ENCODE measurements around the gene NMRAL1.

NMRAL1 gene

DNA sequence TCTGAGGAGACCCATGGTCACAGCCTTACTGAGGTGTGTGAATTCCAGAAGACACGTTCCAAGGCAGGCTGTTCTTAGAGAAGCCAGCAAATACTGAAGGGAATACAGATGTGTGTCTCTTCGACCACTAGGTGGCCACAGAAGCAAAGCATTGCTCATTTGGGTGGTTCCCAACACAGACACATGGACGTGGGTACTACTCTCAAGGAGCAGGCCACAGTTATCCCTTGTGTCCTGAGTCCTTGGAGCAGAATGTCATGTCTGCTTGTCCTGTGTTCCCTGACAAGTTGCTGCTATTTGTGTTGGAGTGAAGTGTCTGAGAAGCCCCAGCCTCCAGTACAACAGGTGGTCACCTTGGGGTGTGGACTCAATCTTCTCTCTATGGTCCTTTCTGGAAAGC is 32.0 kb upstream of the NMRAL1 start (continued):
- TF ChIP-seq KLF8 (tag by site-specific recombination; IDR thresholded peaks at IDR 0.05) (no peak), FEZF1 (tag by site-specific recombination; IDR thresholded peaks at IDR 0.05) (peak; percentile 89), ZFP41 (tag by site-specific recombination; IDR thresholded peaks at IDR 0.05; ENCODE audit: borderline replicate concordance) (no peak), WT1 (tag by site-specific recombination; IDR thresholded peaks at IDR 0.05) (no peak), ZNF621 (tag by site-specific recombination; IDR thresholded peaks at IDR 0.05) (no peak), YY1 (tag by site-specific recombination; IDR thresholded peaks at IDR 0.05) (no peak), ZNF350 (tag by site-specific recombination; IDR thresholded peaks at IDR 0.05) (no peak)
- TF ChIP-seq, protein P1, sequence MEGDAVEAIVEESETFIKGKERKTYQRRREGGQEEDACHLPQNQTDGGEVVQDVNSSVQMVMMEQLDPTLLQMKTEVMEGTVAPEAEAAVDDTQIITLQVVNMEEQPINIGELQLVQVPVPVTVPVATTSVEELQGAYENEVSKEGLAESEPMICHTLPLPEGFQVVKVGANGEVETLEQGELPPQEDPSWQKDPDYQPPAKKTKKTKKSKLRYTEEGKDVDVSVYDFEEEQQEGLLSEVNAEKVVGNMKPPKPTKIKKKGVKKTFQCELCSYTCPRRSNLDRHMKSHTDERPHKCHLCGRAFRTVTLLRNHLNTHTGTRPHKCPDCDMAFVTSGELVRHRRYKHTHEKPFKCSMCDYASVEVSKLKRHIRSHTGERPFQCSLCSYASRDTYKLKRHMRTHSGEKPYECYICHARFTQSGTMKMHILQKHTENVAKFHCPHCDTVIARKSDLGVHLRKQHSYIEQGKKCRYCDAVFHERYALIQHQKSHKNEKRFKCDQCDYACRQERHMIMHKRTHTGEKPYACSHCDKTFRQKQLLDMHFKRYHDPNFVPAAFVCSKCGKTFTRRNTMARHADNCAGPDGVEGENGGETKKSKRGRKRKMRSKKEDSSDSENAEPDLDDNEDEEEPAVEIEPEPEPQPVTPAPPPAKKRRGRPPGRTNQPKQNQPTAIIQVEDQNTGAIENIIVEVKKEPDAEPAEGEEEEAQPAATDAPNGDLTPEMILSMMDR (tag by site-specific recombination; IDR thresholded peaks at IDR 0.05), result peak; percentile 83

DNA sequence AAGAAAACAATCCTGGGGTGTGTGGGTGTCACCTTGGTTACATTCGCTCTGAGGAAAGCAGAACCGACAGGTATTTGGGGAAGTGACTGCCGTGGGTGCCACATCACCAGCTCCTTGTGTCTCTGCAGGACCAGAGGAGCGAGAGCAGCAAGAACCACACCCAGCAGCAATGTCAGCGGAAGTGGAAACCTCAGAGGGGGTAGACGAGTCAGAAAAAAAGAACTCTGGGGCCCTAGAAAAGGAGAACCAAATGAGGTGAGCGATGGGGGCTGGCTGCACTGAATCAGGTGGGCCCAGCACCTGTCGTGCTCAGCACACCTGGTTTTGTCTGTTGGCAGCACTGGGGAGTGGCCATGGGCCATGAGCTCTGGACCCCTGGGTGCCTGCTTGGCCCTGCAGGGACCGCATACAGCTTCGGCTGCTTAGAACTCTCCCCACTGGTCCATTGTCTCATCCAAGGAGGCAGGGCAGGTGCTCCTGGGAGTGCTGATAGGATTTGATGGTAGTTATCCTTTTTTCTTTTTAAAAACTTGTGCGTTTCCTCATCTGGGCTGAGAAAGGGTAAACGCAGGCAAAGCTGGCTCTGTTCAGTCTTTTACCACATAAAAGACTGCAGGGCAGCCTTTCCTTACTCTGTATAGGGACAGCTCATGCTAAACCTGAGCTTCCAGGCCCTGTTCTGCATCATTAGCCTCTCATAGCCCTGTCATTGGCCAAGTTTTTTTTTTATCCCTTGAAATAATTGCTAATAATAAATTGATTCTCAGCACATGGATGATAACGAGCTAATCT is 31.1 kb upstream of the NMRAL1 start:
- ChIA-PET POLR2A (no interaction called here), CTCF (interaction anchor here (0.6 to 4.5 kb wide), 16 partner anchors 9 to 1846 kb away, joined by 3 to 26 read pairs (median 4); partner anchors contain the start of gene MGRN1)
- Histone ChIP-seq H3K4me3 (ENCODE audit: low read depth, low read length) (no peak overlapping the region), H3K36me3 (ENCODE audit: control insufficient read depth in 2 of 2, insufficient read depth in 1 of 2, low read length in 2 of 2) (peaks cover 0 to 49% of the 10 kb centered on the region in 2 experiments; a peak in 2 of 3 replicates), H3K4me1 (ENCODE audit: control insufficient read depth, insufficient read depth, low read length) (no peaks in the 10 kb centered on the region), H3K27ac (ENCODE audit: extremely low read depth, low read depth, low read length) (no peak overlapping the region), H3K9me3 (ENCODE audit: control insufficient read depth, insufficient read depth, low read depth, low read length) (no peaks in the 10 kb centered on the region)
- TF ChIP-seq, protein P2, sequence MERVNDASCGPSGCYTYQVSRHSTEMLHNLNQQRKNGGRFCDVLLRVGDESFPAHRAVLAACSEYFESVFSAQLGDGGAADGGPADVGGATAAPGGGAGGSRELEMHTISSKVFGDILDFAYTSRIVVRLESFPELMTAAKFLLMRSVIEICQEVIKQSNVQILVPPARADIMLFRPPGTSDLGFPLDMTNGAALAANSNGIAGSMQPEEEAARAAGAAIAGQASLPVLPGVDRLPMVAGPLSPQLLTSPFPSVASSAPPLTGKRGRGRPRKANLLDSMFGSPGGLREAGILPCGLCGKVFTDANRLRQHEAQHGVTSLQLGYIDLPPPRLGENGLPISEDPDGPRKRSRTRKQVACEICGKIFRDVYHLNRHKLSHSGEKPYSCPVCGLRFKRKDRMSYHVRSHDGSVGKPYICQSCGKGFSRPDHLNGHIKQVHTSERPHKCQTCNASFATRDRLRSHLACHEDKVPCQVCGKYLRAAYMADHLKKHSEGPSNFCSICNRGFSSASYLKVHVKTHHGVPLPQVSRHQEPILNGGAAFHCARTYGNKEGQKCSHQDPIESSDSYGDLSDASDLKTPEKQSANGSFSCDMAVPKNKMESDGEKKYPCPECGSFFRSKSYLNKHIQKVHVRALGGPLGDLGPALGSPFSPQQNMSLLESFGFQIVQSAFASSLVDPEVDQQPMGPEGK (tag by site-specific recombination; IDR thresholded peaks at IDR 0.05), result no peak
- no peak for TF ChIP-seq RBAK (tag by site-specific recombination; IDR thresholded peaks at IDR 0.05)
- TF ChIP-seq ZNF114 (tag by site-specific recombination; IDR thresholded peaks at IDR 0.05), result no peak
- TF ChIP-seq, protein P3, sequence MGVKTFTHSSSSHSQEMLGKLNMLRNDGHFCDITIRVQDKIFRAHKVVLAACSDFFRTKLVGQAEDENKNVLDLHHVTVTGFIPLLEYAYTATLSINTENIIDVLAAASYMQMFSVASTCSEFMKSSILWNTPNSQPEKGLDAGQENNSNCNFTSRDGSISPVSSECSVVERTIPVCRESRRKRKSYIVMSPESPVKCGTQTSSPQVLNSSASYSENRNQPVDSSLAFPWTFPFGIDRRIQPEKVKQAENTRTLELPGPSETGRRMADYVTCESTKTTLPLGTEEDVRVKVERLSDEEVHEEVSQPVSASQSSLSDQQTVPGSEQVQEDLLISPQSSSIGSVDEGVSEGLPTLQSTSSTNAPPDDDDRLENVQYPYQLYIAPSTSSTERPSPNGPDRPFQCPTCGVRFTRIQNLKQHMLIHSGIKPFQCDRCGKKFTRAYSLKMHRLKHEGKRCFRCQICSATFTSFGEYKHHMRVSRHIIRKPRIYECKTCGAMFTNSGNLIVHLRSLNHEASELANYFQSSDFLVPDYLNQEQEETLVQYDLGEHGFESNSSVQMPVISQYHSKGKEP (tag by site-specific recombination; IDR thresholded peaks at IDR 0.05), result no peak
- TF ChIP-seq ZNF292 (tag by site-specific recombination; IDR thresholded peaks at IDR 0.05; ENCODE audit: borderline replicate concordance, low read depth), result no peak
- TF ChIP-seq ZNF510 (tag by site-specific recombination; IDR thresholded peaks at IDR 0.05; ENCODE audit: insufficient replicate concordance), result no peak
- TF ChIP-seq ZNF654 (tag by site-specific recombination; IDR thresholded peaks at IDR 0.05; ENCODE audit: low read depth), result no peak
- TF ChIP-seq ZNF354C (tag by site-specific recombination; IDR thresholded peaks at IDR 0.05; ENCODE audit: borderline replicate concordance, low read depth), result no peak

DNA sequence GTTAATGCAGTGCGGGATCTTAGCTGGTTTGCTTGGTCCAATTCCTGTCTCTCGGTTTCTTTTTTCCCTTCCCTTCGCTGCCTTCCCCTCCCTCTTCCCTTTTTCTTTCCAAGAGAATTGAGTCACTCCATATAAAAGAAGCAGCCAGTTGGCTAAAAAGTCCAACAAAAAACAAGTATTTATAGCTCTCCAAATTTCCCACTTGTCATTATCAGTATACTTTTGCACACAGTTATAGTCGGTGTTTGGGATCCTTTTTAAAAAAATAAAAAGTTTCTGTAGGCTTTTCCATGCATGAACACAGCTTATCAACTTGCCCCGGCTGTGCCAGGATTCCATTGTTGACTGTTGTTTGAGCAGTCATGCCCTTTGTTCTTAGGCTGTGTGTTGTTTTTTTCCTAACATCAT is 26.6 kb upstream of the NMRAL1 start:
- Histone ChIP-seq H3K27ac (ENCODE audit: extremely low read depth, low read depth, low read length) (no peak overlapping the region), H3K36me3 (ENCODE audit: control insufficient read depth in 2 of 2, insufficient read depth in 1 of 2, low read length in 2 of 2) (peaks cover 0 to 6% of the 10 kb centered on the region in 2 experiments; a peak in 2 of 3 replicates), H3K4me3 (ENCODE audit: low read depth, low read length) (no peak overlapping the region), H3K4me1 (ENCODE audit: control insufficient read depth, insufficient read depth, low read length) (0 out of 2 replicates have a peak, but pooled peaks cover 3% of the 10 kb centered on the region), H3K9me3 (ENCODE audit: control insufficient read depth, insufficient read depth, low read depth, low read length) (no peaks in the 10 kb centered on the region)
- CTCF ChIA-PET, result interaction anchor here (0.5 to 2.2 kb wide), 9 partner anchors 11 to 123 kb away, joined by 3 to 8 read pairs (median 5); partner anchors contain the start of genes HMOX2 and MGRN1
- TF ChIP-seq SCRT1 (tag by site-specific recombination; IDR thresholded peaks at IDR 0.05; ENCODE audit: borderline replicate concordance), result no peak
- no peak for TF ChIP-seq ZNF350 (tag by site-specific recombination; IDR thresholded peaks at IDR 0.05)
- peak; percentile 37; the same call in 1 of the 2 replicates for TF ChIP-seq ZNF341 (tag by site-specific recombination; IDR thresholded peaks at IDR 0.05; ENCODE audit: low read depth)
- TF ChIP-seq FEZF1 (tag by site-specific recombination; IDR thresholded peaks at IDR 0.05), result no peak
- POLR2A ChIA-PET, result interaction anchor here (1.1 kb wide), 1 partner anchor 38 kb away, joined by 3 read pairs; the partner anchor contains the start of gene CDIP1

Measured in HEK293 (cell line).